NCI-H2107 treated with DMSO at 0.1 percent for 48 hours (cell line): ENCODE measurements around the gene ATF6B.

Experiments used
- DNase-seq: peaks from one replicate; lab custom pipeline; 2025; ENCODE audit not compliant: unreplicated experiment; lab: John Stamatoyannopoulos, UW

Gene ATF6B

GRCh38 chr6:32132110-32132509 is 4.1 kb upstream of the ATF6B start:
- no peak for DNase-seq

GRCh38 chr6:32131439-32131948 is 3.4 kb upstream of the ATF6B start:
- DNase-seq = no peak

GRCh38 chr6:32129297-32130088 is 1.4 kb upstream of the ATF6B start:
- DNase-seq = peak; percentile 45

- DNase-seq = no peak
These were observed 778 bp upstream of the ATF6B start for GRCh38 chr6:32128751-32129296.

- DNase-seq = no peak
These were observed 683 bp downstream of the ATF6B start for GRCh38 chr6:32127409-32127716.

GRCh38 chr6:32126880-32127279 is 1.2 kb downstream of the ATF6B start:
- no peak for DNase-seq

GRCh38 chr6:32123681-32124080 is 4.4 kb downstream of the ATF6B start:
- DNase-seq = no peak

- no peak for DNase-seq
These were observed 7.4 kb downstream of the ATF6B start for GRCh38 chr6:32120573-32121059.

GRCh38 chr6:32118782-32119628 is 9.0 kb downstream of the ATF6B start:
- peak; percentile 10 for DNase-seq

GRCh38 chr6:32117461-32117860 is 10.6 kb downstream of the ATF6B start:
- DNase-seq = no peak

GRCh38 chr6:32116674-32117073 is 11.4 kb downstream of the ATF6B start:
- no peak for DNase-seq

- no peak for DNase-seq
These were observed 12.4 kb downstream of the ATF6B start for GRCh38 chr6:32115623-32116022.

GRCh38 chr6:32114796-32115195 is 13.2 kb downstream of the ATF6B start:
- no peak for DNase-seq

- no peak for DNase-seq
These were observed 14.4 kb downstream of the ATF6B start for GRCh38 chr6:32113386-32114352.

- no peak for DNase-seq
These were observed 15.5 kb downstream of the ATF6B start for GRCh38 chr6:32112431-32112980.

- DNase-seq = no peak
These were observed 16.5 kb downstream of the ATF6B start for GRCh38 chr6:32111424-32112066.

GRCh38 chr6:32110632-32111031 is 17.4 kb downstream of the ATF6B start:
- no peak for DNase-seq

- DNase-seq = no peak
These were observed 18.3 kb downstream of the ATF6B start for GRCh38 chr6:32109765-32110160.

- DNase-seq = no peak
These were observed 18.8 kb downstream of the ATF6B start, which contains the start of gene TNXB for GRCh38 chr6:32109114-32109764. TSS of gene TNXB (minus strand) at chr6:32109338. CDS start at chr6:32098198, 11,140 bp downstream.
